Stimulated activated CD8-positive, alpha-beta memory T cell treated with anti-CD3 and anti-CD28 coated beads, Interleukin-12 subunit alpha, Interleukin-12 subunit beta, amount 100 ng/mL, for 24 hours (primary cell): Measurements from ENCODE around the gene ATG4D.
A peak's percentile ranks its signal among the peaks of the same experiment; 100 is the strongest.
"Not testable (repeated sequence)": the region's sequence is repeated elsewhere in the genome, so short reads cannot be mapped to it uniquely, and the experiment has no call there.

ENCODE experiments used
- DNase-seq: peaks from one replicate; pipeline ENCODE4 v3.0.0-alpha.2; 2020; ENCODE audit errors: extremely low read depth

The ATG4D gene

DNA sequence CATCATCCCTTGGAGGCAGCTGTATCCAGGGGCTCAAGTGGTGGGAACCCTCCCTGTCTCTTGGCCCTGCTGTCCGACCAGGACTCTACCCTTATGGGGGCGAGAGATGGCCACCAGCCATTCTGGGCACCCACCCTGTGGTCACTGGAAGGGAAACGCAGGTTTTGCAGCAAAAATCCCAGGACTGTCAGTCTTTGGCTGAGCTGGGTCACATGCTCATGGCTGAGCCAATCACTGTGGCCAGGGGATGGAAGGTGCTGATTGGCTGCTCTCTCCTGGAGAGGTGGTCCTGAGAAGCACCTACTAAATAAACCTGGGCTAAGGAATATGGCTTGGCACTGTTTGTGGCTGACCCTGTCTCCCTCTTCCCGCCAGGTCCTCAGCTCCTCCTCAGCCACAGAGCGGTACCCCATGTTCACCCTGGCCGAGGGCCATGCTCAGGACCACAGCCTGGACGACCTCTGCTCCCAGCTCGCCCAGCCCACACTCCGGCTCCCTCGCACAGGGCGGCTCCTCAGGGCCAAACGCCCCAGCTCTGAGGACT lies 8.9 kb downstream of the ATG4D start:
- no peak for DNase-seq

DNA sequence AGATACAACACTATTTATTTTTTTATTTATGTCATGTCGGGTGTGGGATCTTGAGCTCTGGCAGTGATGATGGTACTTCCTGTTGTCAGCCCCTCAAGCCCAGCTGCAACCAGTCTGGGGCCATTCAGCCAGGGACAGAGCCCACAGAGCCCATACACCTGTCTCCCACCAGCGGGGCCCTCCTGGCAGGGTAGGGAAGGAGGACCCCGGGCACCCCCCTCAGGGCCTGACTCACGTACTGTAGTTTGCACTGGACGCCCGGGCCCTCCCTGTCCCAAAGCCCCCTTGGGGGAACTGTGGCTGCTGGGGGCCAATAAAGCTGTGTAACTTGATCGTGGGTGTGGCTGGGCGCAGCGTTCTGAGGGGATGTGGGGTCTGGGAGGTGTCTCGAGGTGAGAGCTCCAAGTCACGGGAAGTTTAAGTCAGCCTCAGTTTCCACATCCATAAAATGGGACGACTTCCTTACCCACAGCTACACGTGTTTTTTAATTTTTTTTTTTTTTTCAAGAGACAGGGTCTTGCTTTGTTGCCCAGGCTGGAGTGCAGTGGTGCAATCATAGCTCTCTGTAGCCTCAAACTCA lies 9.5 kb downstream of the ATG4D start:
- DNase-seq, result no peak

- no peak for DNase-seq
These were observed 10.3 kb downstream of the ATG4D start for GRCh38 chr19:10553943-10554381.

DNA sequence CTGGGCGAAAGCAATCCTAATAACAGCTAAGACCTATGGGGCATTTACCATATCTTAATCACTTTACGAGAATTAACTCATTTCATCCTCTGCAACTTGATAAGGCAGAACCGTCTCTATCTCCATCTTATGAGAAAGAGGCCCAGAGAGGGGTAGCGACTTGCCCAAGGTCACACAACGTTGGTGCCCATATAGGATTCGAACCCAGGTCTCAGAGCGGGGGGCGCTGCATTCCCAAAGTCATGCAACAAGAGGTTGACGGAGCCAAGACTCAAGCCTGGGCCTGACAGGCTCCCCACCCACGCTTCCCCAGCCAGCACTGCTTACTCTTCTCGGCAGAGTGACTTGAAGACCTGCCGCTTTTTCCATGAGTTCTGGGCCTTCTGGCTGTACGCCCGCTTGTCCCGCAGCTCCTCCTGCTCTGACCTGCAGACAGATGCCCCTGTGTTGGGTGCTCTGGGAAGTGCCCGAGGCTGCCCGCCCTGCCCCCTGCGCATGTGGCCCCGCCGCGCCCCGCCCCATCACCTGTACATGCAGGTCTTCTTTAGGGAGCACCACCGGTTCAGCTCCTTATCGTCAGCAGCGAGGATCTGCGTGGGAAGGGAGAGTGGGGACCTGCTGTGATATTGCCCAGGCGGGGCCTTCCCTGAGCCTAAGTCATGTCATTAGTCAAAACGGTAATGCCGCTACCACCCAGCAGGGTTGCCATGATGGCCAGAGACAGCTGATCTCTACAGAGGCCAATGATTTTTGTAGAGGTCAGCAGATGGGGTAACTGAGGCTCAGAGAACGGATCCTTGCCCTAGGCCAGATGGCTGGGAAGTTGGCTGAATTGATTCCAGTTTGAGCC lies 11.3 kb downstream of the ATG4D start:
- no peak for DNase-seq

- no peak for DNase-seq
These were observed 11.9 kb downstream of the ATG4D start for GRCh38 chr19:10555610-10555973.

DNA sequence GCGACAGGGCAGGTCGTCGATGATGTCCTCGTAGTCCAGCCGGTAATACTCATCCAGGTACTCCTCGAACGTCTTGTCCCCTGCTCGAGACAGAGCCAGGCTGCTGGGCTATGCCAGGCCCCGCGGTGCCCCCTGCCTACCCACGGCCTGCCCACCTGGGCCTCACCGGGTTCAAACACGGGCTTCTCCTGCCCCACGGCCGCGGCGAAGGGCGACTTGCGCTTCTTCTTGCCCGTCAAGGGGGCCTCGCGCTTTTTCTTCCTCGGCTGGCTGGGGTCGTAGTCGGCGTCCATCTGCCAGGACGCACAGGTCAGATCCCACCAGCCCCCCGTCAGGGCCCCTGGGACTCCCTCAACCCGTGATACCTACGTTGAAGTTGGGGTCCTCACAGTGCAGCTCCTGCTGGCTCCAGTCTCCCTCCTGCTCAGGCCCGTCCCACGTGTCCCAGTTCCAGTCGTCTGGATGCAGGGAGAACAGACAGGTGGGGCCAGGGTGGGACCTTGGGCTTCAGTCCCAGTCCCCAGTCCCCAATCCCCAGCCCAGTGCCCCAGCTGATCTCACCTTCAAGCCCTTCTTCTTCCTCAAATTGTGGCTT lies 14.0 kb downstream of the ATG4D start:
- DNase-seq, result no peak

DNA sequence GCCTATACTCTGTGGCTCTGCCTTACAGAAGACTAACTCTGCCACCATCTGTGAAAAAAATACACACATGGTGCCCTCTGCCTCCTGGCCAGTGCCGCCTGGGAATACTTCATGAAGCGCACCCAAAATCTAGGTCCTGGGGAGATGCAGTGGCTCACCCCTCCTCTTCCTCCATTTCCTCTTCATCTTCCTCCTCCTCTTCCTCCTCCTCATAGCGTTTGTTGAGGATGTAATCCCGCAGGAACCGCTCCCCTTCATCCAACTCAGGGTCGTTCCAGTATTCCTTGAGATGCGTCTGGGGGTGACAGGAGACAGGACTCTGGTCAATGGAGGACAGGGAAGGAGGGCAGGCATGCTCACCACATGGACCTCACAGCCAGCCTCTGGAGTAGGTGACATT lies 16.4 kb downstream of the ATG4D start:
- no peak for DNase-seq

GRCh38 chr19:10562609-10563008 lies 18.9 kb downstream of the ATG4D start:
- DNase-seq, result no peak

DNA sequence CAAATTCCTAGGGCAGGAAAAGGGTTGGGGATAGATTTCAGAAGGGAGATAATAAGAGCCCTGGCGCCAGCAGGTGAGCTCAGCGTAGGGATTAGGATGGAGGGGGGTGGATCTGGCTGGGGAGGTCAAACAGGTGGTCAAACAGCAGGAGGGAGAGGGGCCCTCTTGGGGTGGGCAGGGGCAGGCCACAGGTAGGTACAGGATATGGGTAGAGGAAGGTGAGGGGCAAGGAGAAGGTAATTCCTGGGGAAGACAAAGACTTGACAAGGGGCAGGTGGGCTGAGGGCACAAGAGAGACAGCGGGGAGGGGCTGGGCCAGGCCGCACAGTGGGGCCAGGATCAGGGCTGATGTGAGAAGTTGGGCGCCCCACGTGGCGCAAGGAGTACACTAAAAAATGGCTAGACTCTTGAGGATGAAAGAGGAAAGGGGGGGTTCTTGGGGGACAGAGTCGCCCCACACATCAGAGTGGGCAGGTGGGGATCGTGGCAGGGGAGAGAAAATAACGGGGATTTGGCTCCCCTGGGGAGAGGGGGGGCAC lies 21.4 kb downstream of the ATG4D start:
- DNase-seq, result no peak

GRCh38 chr19:10565567-10566407 lies 22.1 kb downstream of the ATG4D start, which contains the start of gene KRI1:
Gene KRI1 (minus strand): TSS chr19:10566010. CDS start chr19:10565999, 11 bp downstream.
- DNase-seq, result peak; percentile 94

- no peak for DNase-seq
These were observed 22.6 kb downstream of the ATG4D start for GRCh38 chr19:10566408-10566657.

GRCh38 chr19:10566658-10567410 lies 23.1 kb downstream of the ATG4D start:
- DNase-seq, result no peak

DNA sequence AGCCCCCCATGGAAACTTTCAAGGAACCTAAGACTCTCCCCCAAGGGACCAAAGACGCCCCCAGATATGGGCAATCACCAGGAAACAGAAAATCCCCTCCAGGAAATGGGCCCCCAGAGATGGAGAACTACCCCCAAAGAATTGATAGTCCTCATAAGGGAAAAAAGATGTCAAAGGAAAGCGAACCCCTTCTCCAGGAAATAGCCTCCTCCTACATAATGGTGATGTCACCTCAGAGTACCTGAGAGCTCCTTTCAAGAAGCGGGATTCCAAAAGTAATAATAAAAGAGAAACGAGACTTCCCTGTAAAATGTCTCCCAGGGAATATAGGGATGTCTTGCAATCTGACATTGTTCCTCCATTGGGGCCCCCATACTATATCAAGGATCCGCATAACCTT lies 24.0 kb downstream of the ATG4D start:
- no peak for DNase-seq

DNA sequence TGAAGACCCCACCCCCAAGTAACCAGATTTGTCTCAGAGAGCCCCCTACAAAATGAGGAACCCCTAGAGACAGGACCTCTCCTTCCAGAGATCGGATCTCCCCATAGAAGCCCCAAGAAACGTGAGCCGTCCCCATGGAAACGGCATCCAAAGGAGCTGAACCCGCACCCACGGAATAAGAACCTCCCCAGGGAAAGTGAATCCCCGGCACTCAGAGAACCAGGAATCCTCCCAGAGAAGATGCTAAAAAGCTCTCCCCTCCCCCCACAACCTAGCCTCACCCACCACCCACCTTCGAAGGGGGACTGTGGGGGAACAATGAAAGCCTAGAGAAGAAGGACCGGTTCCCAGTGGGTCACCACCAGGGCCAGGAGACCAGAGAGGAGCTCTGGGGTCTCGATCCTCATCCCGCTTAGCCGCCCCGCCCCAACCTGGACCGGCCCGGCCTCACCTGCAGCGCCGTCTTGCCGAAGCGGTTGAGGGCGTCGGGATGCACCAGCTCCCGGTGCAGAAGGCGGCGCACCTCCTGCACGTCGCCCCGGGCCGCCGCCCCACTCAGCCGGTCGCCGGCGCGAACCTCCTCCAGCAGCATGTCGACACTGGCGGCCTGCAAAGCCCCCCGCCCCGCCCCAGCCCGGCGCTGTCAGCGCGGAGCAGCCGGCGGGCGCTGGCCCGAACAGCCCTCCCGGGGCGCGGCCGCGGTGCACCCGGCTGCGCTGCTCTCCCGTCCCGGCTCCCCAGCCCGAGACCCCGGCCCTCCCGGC lies 24.5 kb downstream of the ATG4D start:
- no peak for DNase-seq

DNA sequence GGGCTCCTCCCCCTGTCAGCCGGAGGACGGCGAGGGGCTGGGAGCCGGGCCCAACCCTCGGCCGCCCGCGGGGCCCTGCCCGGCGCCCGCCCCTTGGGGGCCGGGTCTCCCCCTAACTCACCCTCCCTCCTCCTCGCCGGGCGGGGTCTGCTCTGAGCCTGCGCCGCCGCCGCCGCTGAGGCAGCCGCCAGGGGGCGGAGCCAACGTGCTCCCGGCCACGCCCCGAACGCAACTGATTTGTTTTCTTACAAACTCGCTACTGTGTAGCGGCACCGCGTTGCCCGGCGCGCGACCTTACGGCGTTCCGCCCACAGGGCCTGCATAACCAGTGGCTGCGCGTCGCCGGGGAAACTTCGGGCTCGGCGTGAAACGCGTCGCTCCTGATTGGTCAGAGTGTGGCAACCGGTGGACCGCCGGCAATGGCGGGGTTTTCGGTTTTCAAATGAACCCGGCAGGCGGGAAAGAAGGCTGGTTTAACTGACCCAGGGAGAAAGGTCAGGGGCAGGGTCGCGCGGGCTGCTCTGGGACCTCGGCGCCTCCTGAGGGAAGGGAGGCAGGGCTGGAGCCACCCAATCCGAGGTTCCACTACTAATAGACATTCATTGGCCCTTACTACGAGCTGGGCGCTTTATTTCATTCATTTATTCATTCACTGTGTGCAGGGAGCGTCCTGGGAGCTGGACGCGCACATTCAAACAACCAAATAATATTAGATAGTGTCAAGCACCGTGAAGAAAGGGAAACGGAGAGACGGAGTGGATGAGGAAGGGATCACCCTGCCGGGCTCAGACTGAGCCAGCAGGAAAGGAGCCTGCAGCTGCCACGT lies 25.3 kb downstream of the ATG4D start, which contains the start of gene CDKN2D:
CDKN2D (minus strand) TSS at position 154 of the 826 bp plus-strand sequence. CDS start 326 bp downstream, outside the sequence.
- DNase-seq, result peak; percentile 99

DNA sequence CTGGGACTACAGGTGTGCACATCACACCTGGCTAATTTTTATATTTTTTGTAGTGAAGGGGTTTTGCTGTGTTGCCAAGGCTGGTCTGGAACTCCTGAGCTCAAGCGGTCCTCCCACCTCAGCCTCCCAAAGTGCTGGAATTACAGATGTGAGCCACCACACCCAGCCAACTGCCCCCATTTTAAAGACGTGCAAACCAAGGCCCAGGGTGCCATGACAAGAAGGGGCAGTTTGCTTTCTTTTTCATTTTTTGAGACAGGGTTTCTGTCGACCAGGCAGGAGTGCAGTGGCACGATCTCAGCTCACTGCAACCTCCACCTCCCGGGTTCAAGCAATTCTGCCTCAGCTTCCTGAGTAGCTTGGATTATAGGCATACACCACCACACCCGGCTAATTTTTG lies 30.1 kb downstream of the ATG4D start:
- DNase-seq, result not testable (repeated sequence)

- DNase-seq, result no peak
These were observed 30.8 kb downstream of the ATG4D start for GRCh38 chr19:10574462-10574861.

DNA sequence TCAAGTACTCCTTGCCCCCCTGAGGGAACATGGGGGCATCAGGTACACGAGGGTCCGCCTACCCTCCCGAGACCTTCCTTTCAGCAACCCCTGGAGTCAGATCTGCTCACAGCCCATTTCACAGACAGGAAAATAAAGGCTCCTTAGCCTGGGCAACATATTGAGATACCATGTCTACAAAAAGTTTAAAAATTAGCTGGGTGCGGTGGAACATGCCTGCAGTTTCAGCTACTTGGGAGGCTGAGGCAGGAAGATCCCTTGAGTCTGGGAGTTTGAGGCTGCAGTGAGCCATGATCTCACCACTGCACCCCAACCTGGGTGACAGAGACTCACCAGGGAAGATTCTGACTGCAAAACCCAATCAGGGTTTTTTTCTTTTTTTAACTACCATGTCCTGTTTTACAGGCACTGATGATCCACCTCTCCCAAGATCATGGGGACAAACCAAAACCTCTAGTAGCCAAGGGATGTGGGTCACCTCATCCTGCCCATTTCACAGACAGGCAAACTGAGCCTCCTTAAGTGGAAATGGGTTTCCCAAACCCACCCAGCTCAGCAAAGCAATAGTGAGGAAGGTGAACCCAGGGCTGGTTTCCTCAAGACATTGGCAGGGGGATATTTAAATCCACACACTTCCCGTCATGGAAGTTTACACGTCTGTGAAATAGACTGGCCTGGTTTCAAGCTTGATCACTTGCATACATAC lies 31.5 kb downstream of the ATG4D start:
- no peak for DNase-seq

- DNase-seq, result no peak
These were observed 34.2 kb downstream of the ATG4D start for GRCh38 chr19:10577951-10578350.
